Stomach smooth muscle (tissue), 2 donors: ENCODE results near the gene APBB2.

Experiments used
- H3K27ac ChIP-seq: one replicate; pipeline ENCODE4 v1.7.0; 2013; ENCODE audit warnings: mild to moderate bottlenecking, low read length, inconsistent platforms
- H3K27me3 ChIP-seq, 2 donors: one replicate each; pipeline ENCODE4 v1.7.0; 2013; ENCODE audit warnings: low read length in 2 of 2; ENCODE audit not compliant: insufficient read depth in 2 of 2, control insufficient read depth in 1 of 2
- H3K36me3 ChIP-seq, 2 donors: one replicate each; pipeline ENCODE4 v1.7.0; 2013; ENCODE audit warnings: low read length in 2 of 2; ENCODE audit not compliant: control insufficient read depth in 2 of 2, insufficient read depth in 2 of 2
- H3K4me1 ChIP-seq: one replicate; pipeline ENCODE4 v1.7.0; 2013; ENCODE audit warnings: low read length; ENCODE audit not compliant: control insufficient read depth, insufficient read depth
- H3K4me3 ChIP-seq, 2 donors: one replicate each; pipeline ENCODE4 v1.7.0; 2013; ENCODE audit warnings: low read length in 2 of 2
- H3K9ac ChIP-seq, 2 donors: one replicate each; pipeline ENCODE4 v1.7.0; 2013; ENCODE audit warnings: low read length in 2 of 2, mild to moderate bottlenecking in 1 of 2
- H3K9me3 ChIP-seq, 2 donors: one replicate each; pipeline ENCODE4 v1.7.0; 2013; ENCODE audit warnings: low read length in 2 of 2; ENCODE audit not compliant: control insufficient read depth in 2 of 2
- donor health status: healthy.
- donor health status: Pancreatic carcinoma.

Gene APBB2

GRCh38 chr4:41136456-41136855 is 77.9 kb downstream of the APBB2 start:
- Histone ChIP-seq H3K4me1 (peaks cover 5% of the 10 kb centered on the region), H3K36me3 (no peaks in the 10 kb centered on the region), H3K27me3 (no peaks in the 10 kb centered on the region), H3K4me3 (no peak overlapping the region), H3K27ac (no peak overlapping the region), H3K9me3 (no peaks in the 10 kb centered on the region), H3K9ac (no peak overlapping the region)

GRCh38 chr4:41135801-41136200 is 78.5 kb downstream of the APBB2 start:
- Histone ChIP-seq H3K4me3 (no peak overlapping the region), H3K9me3 (no peaks in the 10 kb centered on the region), H3K27me3 (no peaks in the 10 kb centered on the region), H3K4me1 (peaks cover 5% of the 10 kb centered on the region), H3K9ac (no peak overlapping the region), H3K27ac (no peak overlapping the region), H3K36me3 (no peaks in the 10 kb centered on the region)

- Histone ChIP-seq H3K9ac (no peak overlapping the region), H3K9me3 (no peaks in the 10 kb centered on the region), H3K4me3 (no peak overlapping the region), H3K27ac (no peak overlapping the region), H3K36me3 (no peaks in the 10 kb centered on the region), H3K4me1 (peaks cover 5% of the 10 kb centered on the region), H3K27me3 (no peaks in the 10 kb centered on the region)
These were observed 79.8 kb downstream of the APBB2 start for GRCh38 chr4:41134581-41134980.

- Histone ChIP-seq H3K9me3 (no peaks in the 10 kb centered on the region), H3K27ac (no peak overlapping the region), H3K9ac (no peak overlapping the region), H3K4me3 (no peak overlapping the region), H3K36me3 (no peaks in the 10 kb centered on the region), H3K4me1 (peaks cover 5% of the 10 kb centered on the region), H3K27me3 (no peaks in the 10 kb centered on the region)
These were observed 80.8 kb downstream of the APBB2 start for GRCh38 chr4:41133454-41134018.

GRCh38 chr4:41132055-41132683 is 82.2 kb downstream of the APBB2 start:
- Histone ChIP-seq H3K27ac (no peak overlapping the region), H3K4me3 (no peak overlapping the region), H3K4me1 (peaks cover 5% of the 10 kb centered on the region), H3K9ac (no peak overlapping the region), H3K9me3 (no peaks in the 10 kb centered on the region), H3K36me3 (no peaks in the 10 kb centered on the region), H3K27me3 (no peaks in the 10 kb centered on the region)

GRCh38 chr4:41129936-41130440 is 84.4 kb downstream of the APBB2 start:
- Histone ChIP-seq H3K9me3 (no peaks in the 10 kb centered on the region), H3K27me3 (no peaks in the 10 kb centered on the region), H3K9ac (no peak overlapping the region), H3K4me1 (peaks cover 12% of the 10 kb centered on the region), H3K36me3 (no peaks in the 10 kb centered on the region), H3K27ac (no peak overlapping the region), H3K4me3 (no peak overlapping the region)

- H3K9ac ChIP-seq, result no peak overlapping the region
- peaks cover 12% of the 10 kb centered on the region for H3K4me1 ChIP-seq
- no peaks in the 10 kb centered on the region for H3K9me3 ChIP-seq
- H3K27me3 ChIP-seq, result no peaks in the 10 kb centered on the region
- H3K36me3 ChIP-seq, result no peaks in the 10 kb centered on the region
- H3K4me3 ChIP-seq, result no peak overlapping the region
- H3K27ac ChIP-seq, result no peak overlapping the region
These were observed 85.1 kb downstream of the APBB2 start for GRCh38 chr4:41129128-41129754.

GRCh38 chr4:41125558-41126311 is 88.6 kb downstream of the APBB2 start:
- no peaks in the 10 kb centered on the region for H3K27me3 ChIP-seq
- H3K4me3 ChIP-seq, result no peak overlapping the region
- no peaks in the 10 kb centered on the region for H3K9me3 ChIP-seq
- H3K36me3 ChIP-seq, result no peaks in the 10 kb centered on the region
- no peak overlapping the region for H3K27ac ChIP-seq
- no peak overlapping the region for H3K9ac ChIP-seq
- peaks cover 17% of the 10 kb centered on the region for H3K4me1 ChIP-seq

- Histone ChIP-seq H3K4me1 (peaks cover 18% of the 10 kb centered on the region), H3K36me3 (no peaks in the 10 kb centered on the region), H3K27ac (no peak overlapping the region), H3K9ac (no peak overlapping the region), H3K9me3 (no peaks in the 10 kb centered on the region), H3K27me3 (no peaks in the 10 kb centered on the region), H3K4me3 (no peak overlapping the region)
These were observed 89.3 kb downstream of the APBB2 start for GRCh38 chr4:41124916-41125548.

GRCh38 chr4:41122775-41123174 is 91.6 kb downstream of the APBB2 start:
- Histone ChIP-seq H3K9me3 (no peaks in the 10 kb centered on the region), H3K4me1 (peaks cover 20% of the 10 kb centered on the region), H3K36me3 (no peaks in the 10 kb centered on the region), H3K27ac (no peak overlapping the region), H3K9ac (no peak overlapping the region), H3K4me3 (no peak overlapping the region), H3K27me3 (no peaks in the 10 kb centered on the region)
